GM12872 (cell line): Measurements from ENCODE around the gene OPN3.

Source experiments
- CTCF ChIP-seq: IDR thresholded peaks from 3 replicates; pipeline ENCODE4 v1.5.1; 2011; ENCODE audit warnings: low read depth, mild to moderate bottlenecking, low read length, moderate library complexity; ENCODE audit not compliant: insufficient read depth

The OPN3 gene

GRCh38 chr1:241606544-241606943 lies 33.6 kb downstream of the OPN3 start:
- no peak for TF ChIP-seq CTCF

- TF ChIP-seq CTCF: peak; percentile 34; the same call in 1 of the 3 replicates
These were observed 34.9 kb downstream of the OPN3 start for GRCh38 chr1:241605146-241605805.

- no peak for TF ChIP-seq CTCF
These were observed 36.4 kb downstream of the OPN3 start for GRCh38 chr1:241603731-241604245.

GRCh38 chr1:241600496-241600901 lies 39.7 kb downstream of the OPN3 start:
- TF ChIP-seq CTCF: no peak

- TF ChIP-seq CTCF: no peak
These were observed 41.9 kb downstream of the OPN3 start for GRCh38 chr1:241598249-241598648.

GRCh38 chr1:241596633-241597032 lies 43.5 kb downstream of the OPN3 start:
- TF ChIP-seq CTCF: no peak

GRCh38 chr1:241593186-241593585 lies 47.0 kb downstream of the OPN3 start:
- no peak for TF ChIP-seq CTCF
